GM10266 (cell line): ENCODE data around the gene TCF19.

Source experiments
- DNase-seq: peaks from one replicate; pipeline ENCODE4 v3.0.0; 2012; ENCODE audit errors: extremely low spot score
- CTCF ChIP-seq: IDR thresholded peaks from 2 replicates; pipeline ENCODE4 v1.5.1; 2012; ENCODE audit warnings: mild to moderate bottlenecking, low read depth; ENCODE audit not compliant: control insufficient read depth, insufficient read depth; ENCODE audit errors: missing control alignments

Gene TCF19

GRCh38 chr6:31130751-31131150, 27.6 kb upstream of the TCF19 start:
- DNase-seq, result no peak
- no peak for TF ChIP-seq CTCF

- no peak for DNase-seq
- no peak for TF ChIP-seq CTCF
Measured at GRCh38 chr6:31131595-31131994, 26.8 kb upstream of the TCF19 start.

GRCh38 chr6:31132806-31133205, 25.6 kb upstream of the TCF19 start:
- DNase-seq, result no peak
- no peak for TF ChIP-seq CTCF

- no peak for DNase-seq
- no peak for TF ChIP-seq CTCF
Measured at GRCh38 chr6:31135710-31136109, 22.7 kb upstream of the TCF19 start.

- no peak for TF ChIP-seq CTCF
- DNase-seq, result no peak
Measured at GRCh38 chr6:31138982-31139381, 19.4 kb upstream of the TCF19 start, which contains the start of gene PSORS1C2. Gene PSORS1C2, minus strand, starts transcription at chr6:31139066. Its CDS starts 40 bp downstream, at chr6:31139026.

- TF ChIP-seq CTCF, result no peak
- DNase-seq, result no peak
Measured at GRCh38 chr6:31139599-31139998, 18.8 kb upstream of the TCF19 start.

GRCh38 chr6:31140643-31141042, 17.7 kb upstream of the TCF19 start:
- no peak for TF ChIP-seq CTCF
- no peak for DNase-seq
